DND-41 (cell line): ENCODE data around the gene CRACR2B.

Source experiments
- ATAC-seq: fragments of 200-7000 bp; cut with Tn5 transposase; 3 replicates; pipeline ENCODE4 v1.9.1; 2021; ENCODE audit warnings: low read depth; ENCODE audit not compliant: insufficient read depth
- DNase-seq: peaks from one replicate; pipeline ENCODE4 v3.0.0-alpha.2; 2020
- H2AFZ ChIP-seq: 2 replicates; pipeline ENCODE4 v1.6.0; 2012; ENCODE audit warnings: low read depth, low read length
- H3K27ac ChIP-seq: 2 replicates; pipeline ENCODE4 v1.5.1; 2012; ENCODE audit warnings: low read length, inconsistent platforms
- H3K27me3 ChIP-seq: fragments of 200-600 bp; sonication (generic); 2 replicates; pipeline ENCODE4 v1.6.0; 2012; ENCODE audit warnings: low read length, mild to moderate bottlenecking, inconsistent platforms; ENCODE audit not compliant: insufficient read depth, poor library complexity
- H3K36me3 ChIP-seq: 2 replicates; pipeline ENCODE4 v1.5.1; 2012; ENCODE audit warnings: low read length, inconsistent platforms; ENCODE audit not compliant: insufficient read depth
- H3K4me1 ChIP-seq: 2 replicates; pipeline ENCODE4 v1.5.1; 2012; ENCODE audit warnings: mild to moderate bottlenecking, low read length; ENCODE audit not compliant: insufficient read depth
- H3K4me2 ChIP-seq: 2 replicates; pipeline ENCODE4 v1.6.0; 2012; ENCODE audit warnings: mild to moderate bottlenecking, moderate library complexity, low read length, inconsistent platforms; ENCODE audit not compliant: insufficient read depth
- H3K4me3 ChIP-seq, 2 experiments: fragments of 200-600 bp in 1 of 2; shearing (Covaris generic) in 1 of 2; 2 replicates each; pipeline ENCODE4 v1.5.1; 2012 to 2016; ENCODE audit warnings: inconsistent platforms in 2 of 2, low read length in 2 of 2, mild to moderate bottlenecking in 2 of 2, low read depth in 1 of 2, moderate library complexity in 1 of 2
- H3K79me2 ChIP-seq: 2 replicates; pipeline ENCODE4 v1.6.0; 2012; ENCODE audit warnings: low read length, inconsistent platforms; ENCODE audit not compliant: insufficient read depth
- H3K9ac ChIP-seq: 2 replicates; pipeline ENCODE4 v1.6.0; 2012; ENCODE audit warnings: low read depth, mild to moderate bottlenecking, inconsistent platforms, low read length, moderate library complexity
- H3K9me3 ChIP-seq: 2 replicates; pipeline ENCODE4 v1.5.1; 2012; ENCODE audit warnings: low read length, moderate library complexity, mild to moderate bottlenecking, inconsistent platforms; ENCODE audit not compliant: insufficient read depth, severe bottlenecking
- H4K20me1 ChIP-seq: 2 replicates; pipeline ENCODE4 v1.6.0; 2012; ENCODE audit warnings: low read length; ENCODE audit not compliant: insufficient read depth
- CTCF ChIP-seq: IDR thresholded peaks from 2 replicates; pipeline ENCODE4 v1.5.1; 2012; ENCODE audit warnings: borderline replicate concordance, low read length, moderate library complexity, mild to moderate bottlenecking; ENCODE audit not compliant: poor library complexity, severe bottlenecking; ENCODE audit errors: extremely low read depth
- EZH2 ChIP-seq: IDR thresholded peaks from 3 replicates; pipeline ENCODE4 v1.6.1; 2012; ENCODE audit warnings: borderline replicate concordance, low read depth, mild to moderate bottlenecking, moderate library complexity, low read length, inconsistent platforms; ENCODE audit not compliant: severe bottlenecking

The CRACR2B gene

GRCh38 chr11:802018-802617 is 25.6 kb upstream of the CRACR2B start:
- H3K4me2 ChIP-seq = peak overlapping the region; percentile 93; the same call in 1 of the 2 replicates

GRCh38 chr11:802693-803466 is 24.8 kb upstream of the CRACR2B start:
- DNase-seq (no peak), ATAC-seq (no peak)
- Histone ChIP-seq H3K79me2 (peaks cover 41% of the 10 kb centered on the region), H3K27ac (peak overlapping the region; percentile 21; the same call in 1 of the 2 replicates), H3K9ac (peak overlapping the region; percentile 85), H3K27me3 (no peaks in the 10 kb centered on the region), H4K20me1 (peaks cover 47% of the 10 kb centered on the region), H2AFZ (no peak overlapping the region), H3K4me2 (peak overlapping the region; percentile 93), H3K4me1 (peaks cover 54% of the 10 kb centered on the region), H3K9me3 (no peaks in the 10 kb centered on the region), H3K4me3 (peak overlapping the region in 1 of 2 experiments; percentile 65; a peak in 2 of 4 replicates), H3K36me3 (peaks cover 53% of the 10 kb centered on the region)
- TF ChIP-seq CTCF (no peak), EZH2 (no peak)

More at GRCh38 chr11:802018-802617, 25.6 kb upstream of the CRACR2B start:
- Histone ChIP-seq H3K36me3 (peaks cover 53% of the 10 kb centered on the region), H3K9ac (no peak overlapping the region; the same call in 1 of the 2 replicates), H3K9me3 (no peaks in the 10 kb centered on the region), H3K4me1 (peaks cover 56% of the 10 kb centered on the region), H3K4me3 (no peak overlapping the region), H2AFZ (no peak overlapping the region), H4K20me1 (peaks cover 47% of the 10 kb centered on the region), H3K79me2 (peaks cover 39% of the 10 kb centered on the region), H3K27ac (no peak overlapping the region), H3K27me3 (no peaks in the 10 kb centered on the region)
- ATAC-seq = no peak
- TF ChIP-seq CTCF = no peak
- TF ChIP-seq EZH2 = no peak
- DNase-seq = no peak

GRCh38 chr11:803467-803742 is 24.3 kb upstream of the CRACR2B start:
- H4K20me1 ChIP-seq = peaks cover 45% of the 10 kb centered on the region
- H3K9ac ChIP-seq = peak overlapping the region; percentile 85
- H3K79me2 ChIP-seq = peaks cover 46% of the 10 kb centered on the region
- DNase-seq (no peak), ATAC-seq (no peak)
- H2AFZ ChIP-seq = no peak overlapping the region
- H3K4me1 ChIP-seq = peaks cover 55% of the 10 kb centered on the region
- H3K4me2 ChIP-seq = peak overlapping the region; percentile 93
- TF ChIP-seq EZH2 (no peak), CTCF (no peak)
- H3K27me3 ChIP-seq = no peaks in the 10 kb centered on the region
- peak overlapping the region; percentile 69; the same call in 1 of the 2 replicates for H3K27ac ChIP-seq
- H3K9me3 ChIP-seq = no peaks in the 10 kb centered on the region
- peaks cover 53% of the 10 kb centered on the region for H3K36me3 ChIP-seq
- peak overlapping the region; percentile 55 to 65; a peak in 3 of 4 replicates for H3K4me3 ChIP-seq
